CD4-positive, alpha-beta T cell (primary cell): ENCODE data around the gene LRRC37A3. TPM values are rescaled to one million over a fixed set of nuclear protein-coding genes. Genes with fewer than 3 reads are reported as not detected.

Experiments
- ATAC-seq: fragments of 200-7000 bp; cut with Tn5 transposase; one replicate; pipeline ENCODE4 v1.10.0; 2022; ENCODE audit warnings: mild to moderate bottlenecking; ENCODE audit not compliant: poor library complexity
- CTCF ChIA-PET: fragments of 350-600 bp; sonication (Branson Sonifier 250); formaldehyde crosslinking; loops from one replicate; lab custom pipeline; 2021; ENCODE audit warnings: antibody characterized with exemption, inconsistent platforms; lab: Charles Lee
- POLR2A ChIA-PET: fragments of 350-600 bp; sonication (Branson Sonifier 250); formaldehyde crosslinking; loops from one replicate; lab custom pipeline; 2021; ENCODE audit warnings: antibody characterized with exemption, inconsistent platforms; lab: Charles Lee
- DNase-seq, 14 experiments: peaks; one replicate each; pipeline ENCODE4 v3.0.0-alpha.2; 2013 to 2020; ENCODE audit warnings: mixed read lengths in 2 of 14
- H3K27ac ChIP-seq, 2 donors: one replicate each; pipeline versions ENCODE4 v1.5.1 to v1.7.0; 2013; ENCODE audit warnings: low read length in 2 of 2, low read depth in 1 of 2, mild to moderate bottlenecking in 1 of 2
- H3K27me3 ChIP-seq, 2 experiments: 1 replicate in 1 of 2; 2 replicates in 1 of 2; pipeline versions ENCODE4 v1.6.1 to v1.7.0; 2013; ENCODE audit warnings: low read length in 2 of 2, control low read depth in 1 of 2, mild to moderate bottlenecking in 1 of 2, moderate library complexity in 1 of 2; ENCODE audit not compliant: insufficient read depth in 2 of 2, control insufficient read depth in 1 of 2
- H3K36me3 ChIP-seq: one replicate; pipeline ENCODE4 v1.6.1; 2013; ENCODE audit warnings: low read length, control low read depth; ENCODE audit not compliant: insufficient read depth
- H3K4me1 ChIP-seq: one replicate; pipeline ENCODE4 v1.6.1; 2013; ENCODE audit warnings: low read length, control low read depth; ENCODE audit not compliant: insufficient read depth
- H3K4me3 ChIP-seq: one replicate; pipeline ENCODE4 v1.5.1; 2013; ENCODE audit warnings: mild to moderate bottlenecking, low read length, moderate library complexity
- H3K9me3 ChIP-seq, 2 experiments: 1 replicate in 1 of 2; 2 replicates in 1 of 2; pipeline versions ENCODE4 v1.6.1 to v1.7.0; 2013; ENCODE audit warnings: low read length in 2 of 2, mild to moderate bottlenecking in 2 of 2, control low read depth in 1 of 2, moderate library complexity in 1 of 2; ENCODE audit not compliant: control insufficient read depth in 1 of 2, insufficient read depth in 1 of 2
- H3K27ac Mint-ChIP-seq: one replicate; pipeline ENCODE4 v1.8.0; 2020; ENCODE audit warnings: mixed read lengths
- H3K27me3 Mint-ChIP-seq: one replicate; pipeline ENCODE4 v1.8.0; 2021; ENCODE audit warnings: mixed read lengths
- H3K36me3 Mint-ChIP-seq: one replicate; pipeline ENCODE4 v1.8.0; 2021; ENCODE audit warnings: low read depth, mixed read lengths
- H3K4me1 Mint-ChIP-seq: one replicate; pipeline ENCODE4 v1.8.0; 2021; ENCODE audit warnings: low read depth, mixed read lengths
- H3K4me3 Mint-ChIP-seq: one replicate; pipeline ENCODE4 v1.8.0; 2020; ENCODE audit warnings: mild to moderate bottlenecking, mixed read lengths
- H3K9me3 Mint-ChIP-seq: one replicate; pipeline ENCODE4 v1.8.0; 2020; ENCODE audit warnings: mixed read lengths
- CTCF ChIP-seq: fragments of 200-600 bp; IDR thresholded peaks from one replicate; pipeline ENCODE4 v1.8.0; 2022; ENCODE audit warnings: antibody characterized with exemption, mild to moderate bottlenecking
- intact Hi-C, 2 experiments: fragments of 100-400 bp; cut with DNase I in 1 of 2; cut with micrococcal nuclease in 1 of 2; formaldehyde crosslinking; loops; one replicate each; pipeline versions ENCODE4 v1.15.1 to v1.9.0; 2023 to 2025; cut with DNase I, micrococcal nuclease
- total RNA-seq, 174 experiments: library from RNA in 2 of 174; stranded (reverse) in 2 of 174; gene quantifications; one replicate each; pipeline ENCODE4 v1.2.3 and lab custom pipeline; 2021 to 2026

LRRC37A3 gene
- total RNA-seq, 2 experiments from 2014 or later = 7.6 to 8.0 TPM

GRCh38 chr17:64951877-64952276 lies 32.6 kb upstream of the LRRC37A3 start:
- ATAC-seq (no peak), DNase-seq (no peak)
- Mint-ChIP-seq H3K4me3 (no peak overlapping the region), H3K27me3 (no peaks in the 10 kb centered on the region), H3K36me3 (no peaks in the 10 kb centered on the region), H3K4me1 (no peaks in the 10 kb centered on the region), H3K27ac (no peak overlapping the region), H3K9me3 (no peaks in the 10 kb centered on the region)
- Histone ChIP-seq H3K4me3 (no peak overlapping the region), H3K27me3 (no peaks in the 10 kb centered on the region), H3K27ac (no peak overlapping the region), H3K36me3 (no peaks in the 10 kb centered on the region), H3K9me3 (no peaks in the 10 kb centered on the region), H3K4me1 (no peaks in the 10 kb centered on the region)
- no peak for TF ChIP-seq CTCF
- CTCF ChIA-PET = no interaction called here
- intact Hi-C loops = no loop called here
- POLR2A ChIA-PET = interaction anchor here (0.6 kb wide), 1 partner anchor 1386 kb away, joined by 3 read pairs; no protein-coding TSS in a partner anchor

GRCh38 chr17:64950871-64951270 lies 31.6 kb upstream of the LRRC37A3 start:
- no peak for TF ChIP-seq CTCF
- no peaks in the 10 kb centered on the region for H3K27me3 Mint-ChIP-seq
- DNase-seq (no peak), ATAC-seq (no peak)
- Histone ChIP-seq H3K4me1 (no peaks in the 10 kb centered on the region), H3K9me3 (no peaks in the 10 kb centered on the region), H3K36me3 (no peaks in the 10 kb centered on the region), H3K27ac (no peak overlapping the region), H3K4me3 (no peak overlapping the region), H3K27me3 (no peaks in the 10 kb centered on the region)
- intact Hi-C loops = no loop called here
- no peaks in the 10 kb centered on the region for H3K4me1 Mint-ChIP-seq
- H3K27ac Mint-ChIP-seq = no peak overlapping the region
- CTCF ChIA-PET = no interaction called here
- no peaks in the 10 kb centered on the region for H3K9me3 Mint-ChIP-seq
- POLR2A ChIA-PET = no interaction called here
- H3K4me3 Mint-ChIP-seq = no peak overlapping the region
- no peaks in the 10 kb centered on the region for H3K36me3 Mint-ChIP-seq

GRCh38 chr17:64947152-64947551 lies 27.9 kb upstream of the LRRC37A3 start:
- H3K27ac Mint-ChIP-seq = no peak overlapping the region

More at GRCh38 chr17:64947152-64947551, 27.9 kb upstream of the LRRC37A3 start:
- TF ChIP-seq CTCF = no peak
- Mint-ChIP-seq H3K9me3 (no peaks in the 10 kb centered on the region), H3K4me1 (no peaks in the 10 kb centered on the region), H3K36me3 (no peaks in the 10 kb centered on the region), H3K4me3 (no peak overlapping the region), H3K27me3 (no peaks in the 10 kb centered on the region)
- intact Hi-C loops = no loop called here
- POLR2A ChIA-PET = no interaction called here
- H3K27me3 ChIP-seq = no peaks in the 10 kb centered on the region
- no peak for DNase-seq
- CTCF ChIA-PET = no interaction called here
- no peak for ATAC-seq
- H3K4me3 ChIP-seq = no peak overlapping the region
- no peaks in the 10 kb centered on the region for H3K4me1 ChIP-seq
- H3K36me3 ChIP-seq = no peaks in the 10 kb centered on the region
- no peaks in the 10 kb centered on the region for H3K9me3 ChIP-seq
- no peak overlapping the region for H3K27ac ChIP-seq
